Measurements from ENCODE around the gene LGALS4. TPM values are rescaled to one million over a fixed set of nuclear protein-coding genes. Genes with fewer than 3 reads are reported as not detected.
"Not testable (repeated sequence)": the region's sequence is repeated elsewhere in the genome, so short reads cannot be mapped to it uniquely, and the experiment has no call there.

Gene LGALS4
- total RNA-seq, 2 experiments from 2014 or later, result not detected

DNA sequence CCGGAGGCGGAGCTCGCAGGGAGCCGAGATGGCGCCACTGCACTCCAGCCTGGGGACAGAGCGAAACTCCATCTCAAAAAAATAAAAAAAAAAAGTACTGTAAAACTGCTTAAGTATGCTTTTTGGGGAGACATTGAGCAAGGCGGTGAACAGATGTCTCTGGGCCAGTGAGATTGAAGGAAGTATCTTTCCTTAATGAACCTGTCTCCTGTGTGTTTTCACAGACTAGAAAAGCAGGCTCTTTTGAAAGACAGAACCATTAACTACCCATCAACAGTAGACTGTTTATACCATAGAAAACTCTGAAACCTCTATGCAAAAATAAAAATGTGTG, 20.3 kb upstream of the LGALS4 start:
- H3K27ac Mint-ChIP-seq, result peak overlapping the region; percentile 13
- peaks cover 28% of the 10 kb centered on the region for H3K36me3 Mint-ChIP-seq (ENCODE audit: low read depth)
- peaks cover 32% of the 10 kb centered on the region for H3K4me1 Mint-ChIP-seq (ENCODE audit: low read depth)
- intact Hi-C loops (cut with micrococcal nuclease), result loop anchor here (5.0 to 10.0 kb wide), 3 partner anchors 196 to 518 kb away; partner anchors contain the start of genes FAM98C, KCNK6 and YIF1B
- CTCF ChIA-PET, result no interaction called here
- DNase-seq, result no peak
- H3K27me3 Mint-ChIP-seq (ENCODE audit: low read depth), result no peaks in the 10 kb centered on the region
- no peak overlapping the region for H3K4me3 Mint-ChIP-seq
- H3K9me3 Mint-ChIP-seq, result no peaks in the 10 kb centered on the region

- peak; percentile 64 for DNase-seq
- intact Hi-C loops (cut with micrococcal nuclease), result loop anchor here (1.0 to 10.0 kb wide), 8 partner anchors 19 to 516 kb away; partner anchors contain the start of genes FAM98C, KCNK6, MRPS12 and NFKBIB
- H3K36me3 Mint-ChIP-seq (ENCODE audit: low read depth), result peaks cover 23% of the 10 kb centered on the region
- H3K27me3 Mint-ChIP-seq (ENCODE audit: low read depth), result no peaks in the 10 kb centered on the region
- no peaks in the 10 kb centered on the region for H3K9me3 Mint-ChIP-seq
- H3K4me1 Mint-ChIP-seq (ENCODE audit: low read depth), result peaks cover 34% of the 10 kb centered on the region
- H3K27ac Mint-ChIP-seq, result peak overlapping the region; percentile 94
- H3K4me3 Mint-ChIP-seq, result peak overlapping the region; percentile 79
- CTCF ChIA-PET, result interaction anchor here (0.5 to 1.5 kb wide), 5 partner anchors 11 to 121 kb away, joined by 3 to 6 read pairs (median 4); no protein-coding TSS in a partner anchor
Measured at GRCh38 chr19:38831142-38831605, 18.4 kb upstream of the LGALS4 start.

- CTCF ChIA-PET, result interaction anchor here (0.6 kb wide), 1 partner anchor 122 kb away, joined by 5 read pairs; no protein-coding TSS in a partner anchor
- Mint-ChIP-seq H3K36me3 (ENCODE audit: low read depth) (peaks cover 19% of the 10 kb centered on the region), H3K27me3 (ENCODE audit: low read depth) (no peaks in the 10 kb centered on the region), H3K9me3 (no peaks in the 10 kb centered on the region), H3K4me3 (peak overlapping the region; percentile 79), H3K4me1 (ENCODE audit: low read depth) (peaks cover 34% of the 10 kb centered on the region), H3K27ac (no peak overlapping the region)
- no peak for DNase-seq
- intact Hi-C loops (cut with micrococcal nuclease), result loop anchor here (2.0 to 10.0 kb wide), 5 partner anchors 41 to 515 kb away; partner anchors contain the start of genes FAM98C, KCNK6 and YIF1B
Measured at GRCh38 chr19:38830039-38830733, 17.4 kb upstream of the LGALS4 start.

DNA sequence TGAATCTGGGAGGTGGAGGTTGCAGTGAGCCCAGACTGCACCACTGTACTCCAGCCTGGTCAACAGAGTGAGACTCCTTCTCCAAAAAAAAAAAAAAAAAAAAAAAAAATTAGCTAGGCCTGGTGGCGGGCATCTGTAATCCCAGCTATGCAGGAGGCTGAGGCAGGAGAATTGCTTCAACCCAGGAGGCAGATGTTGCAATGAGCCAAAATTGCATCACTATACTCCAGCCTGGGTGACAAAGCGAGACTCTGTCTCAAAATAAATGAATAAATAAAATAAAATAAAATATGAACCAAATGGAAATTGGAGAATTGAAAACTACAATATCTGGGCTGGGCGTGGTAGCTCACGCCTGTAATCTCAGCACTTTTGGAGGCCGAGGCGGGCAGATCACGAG, 16.5 kb upstream of the LGALS4 start:
- H3K9me3 Mint-ChIP-seq; CTCF ChIA-PET; DNase-seq; intact Hi-C loops (cut with micrococcal nuclease); H3K27me3 Mint-ChIP-seq (ENCODE audit: low read depth); H3K4me3 Mint-ChIP-seq; H3K27ac Mint-ChIP-seq: not testable (repeated sequence)
- Mint-ChIP-seq H3K4me1 (ENCODE audit: low read depth) (peaks cover 34% of the 10 kb centered on the region), H3K36me3 (ENCODE audit: low read depth) (peaks cover 21% of the 10 kb centered on the region)

- peaks cover 28% of the 10 kb centered on the region for H3K4me1 Mint-ChIP-seq (ENCODE audit: low read depth)
- no peaks in the 10 kb centered on the region for H3K9me3 Mint-ChIP-seq
- no peaks in the 10 kb centered on the region for H3K27me3 Mint-ChIP-seq (ENCODE audit: low read depth)
- no peak overlapping the region for H3K4me3 Mint-ChIP-seq
- H3K27ac Mint-ChIP-seq, result no peak overlapping the region
- CTCF ChIA-PET, result no interaction called here
- peaks cover 31% of the 10 kb centered on the region for H3K36me3 Mint-ChIP-seq (ENCODE audit: low read depth)
- DNase-seq, result no peak
- intact Hi-C loops (cut with micrococcal nuclease), result no loop called here
Measured at GRCh38 chr19:38826856-38827551, 14.3 kb upstream of the LGALS4 start.

- DNase-seq; H3K4me3 Mint-ChIP-seq; CTCF ChIA-PET; H3K27me3 Mint-ChIP-seq (ENCODE audit: low read depth); H3K9me3 Mint-ChIP-seq; intact Hi-C loops (cut with micrococcal nuclease); H3K27ac Mint-ChIP-seq: not testable (repeated sequence)
- Mint-ChIP-seq H3K36me3 (ENCODE audit: low read depth) (peaks cover 28% of the 10 kb centered on the region), H3K4me1 (ENCODE audit: low read depth) (peaks cover 21% of the 10 kb centered on the region)
Measured at GRCh38 chr19:38825936-38826335, 13.2 kb upstream of the LGALS4 start.

GRCh38 chr19:38821230-38821825, 8.6 kb upstream of the LGALS4 start:
- H3K9me3 Mint-ChIP-seq; H3K27ac Mint-ChIP-seq; H3K27me3 Mint-ChIP-seq (ENCODE audit: low read depth); CTCF ChIA-PET; H3K4me1 Mint-ChIP-seq (ENCODE audit: low read depth); DNase-seq; H3K4me3 Mint-ChIP-seq; intact Hi-C loops (cut with micrococcal nuclease): not testable (repeated sequence)
- peaks cover 13% of the 10 kb centered on the region for H3K36me3 Mint-ChIP-seq (ENCODE audit: low read depth)

GRCh38 chr19:38819231-38819920, 6.6 kb upstream of the LGALS4 start:
- Mint-ChIP-seq H3K4me3 (no peak overlapping the region), H3K4me1 (ENCODE audit: low read depth) (peaks cover 2% of the 10 kb centered on the region), H3K27ac (no peak overlapping the region), H3K36me3 (ENCODE audit: low read depth) (peaks cover 12% of the 10 kb centered on the region), H3K27me3 (ENCODE audit: low read depth) (no peaks in the 10 kb centered on the region), H3K9me3 (no peaks in the 10 kb centered on the region)
- intact Hi-C loops (cut with micrococcal nuclease), result no loop called here
- CTCF ChIA-PET, result no interaction called here
- DNase-seq, result no peak

GRCh38 chr19:38817081-38817480, 4.3 kb upstream of the LGALS4 start:
- H3K36me3 Mint-ChIP-seq (ENCODE audit: low read depth), result peaks cover 1% of the 10 kb centered on the region
- no peak for DNase-seq
- no peak overlapping the region for H3K27ac Mint-ChIP-seq
- H3K4me3 Mint-ChIP-seq, result no peak overlapping the region
- intact Hi-C loops (cut with micrococcal nuclease), result no loop called here
- no peaks in the 10 kb centered on the region for H3K9me3 Mint-ChIP-seq
- H3K27me3 Mint-ChIP-seq (ENCODE audit: low read depth), result no peaks in the 10 kb centered on the region
- peaks cover 2% of the 10 kb centered on the region for H3K4me1 Mint-ChIP-seq (ENCODE audit: low read depth)
- CTCF ChIA-PET, result no interaction called here

DNA sequence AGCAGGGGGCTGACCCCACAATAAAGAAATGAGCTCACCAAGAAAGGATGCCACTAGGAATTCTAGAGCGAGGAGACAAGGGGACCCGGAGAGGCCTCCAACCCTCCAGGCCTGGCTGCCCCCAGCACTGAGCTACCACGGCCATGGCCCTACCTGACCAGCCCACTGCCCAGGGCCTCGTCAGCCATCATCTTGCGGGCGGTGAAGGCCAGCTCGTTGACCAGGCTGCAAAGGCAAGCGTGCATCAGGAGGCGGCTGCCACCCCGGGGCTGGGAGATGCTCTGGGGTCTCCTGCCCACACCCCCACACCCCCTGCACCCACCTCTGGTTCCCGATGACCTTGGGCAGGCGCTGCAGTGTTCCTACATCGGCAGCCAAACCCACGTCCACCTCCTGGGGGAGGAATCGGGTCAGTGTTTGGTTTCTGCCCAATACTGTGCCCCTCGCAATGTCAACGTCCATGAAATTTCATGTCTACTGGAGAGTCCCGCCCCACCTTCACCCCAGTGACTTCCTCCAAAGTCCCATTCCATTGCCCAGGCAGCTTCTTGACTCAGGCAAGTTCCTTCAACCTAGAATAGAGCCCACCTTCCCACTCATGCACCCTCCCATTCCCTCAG, 3.5 kb upstream of the LGALS4 start:
- no peaks in the 10 kb centered on the region for H3K27me3 Mint-ChIP-seq (ENCODE audit: low read depth)
- no peak for DNase-seq
- H3K27ac Mint-ChIP-seq, result no peak overlapping the region
- H3K4me3 Mint-ChIP-seq, result no peak overlapping the region
- H3K9me3 Mint-ChIP-seq, result no peaks in the 10 kb centered on the region
- H3K4me1 Mint-ChIP-seq (ENCODE audit: low read depth), result peaks cover 2% of the 10 kb centered on the region
- intact Hi-C loops (cut with micrococcal nuclease), result no loop called here
- CTCF ChIA-PET, result no interaction called here
- H3K36me3 Mint-ChIP-seq (ENCODE audit: low read depth), result peaks cover 1% of the 10 kb centered on the region

- DNase-seq, result no peak
- H3K4me1 Mint-ChIP-seq (ENCODE audit: low read depth), result no peaks in the 10 kb centered on the region
- no peaks in the 10 kb centered on the region for H3K36me3 Mint-ChIP-seq (ENCODE audit: low read depth)
- no peak overlapping the region for H3K4me3 Mint-ChIP-seq
- intact Hi-C loops (cut with micrococcal nuclease), result no loop called here
- no peaks in the 10 kb centered on the region for H3K9me3 Mint-ChIP-seq
- CTCF ChIA-PET, result no interaction called here
- H3K27me3 Mint-ChIP-seq (ENCODE audit: low read depth), result no peaks in the 10 kb centered on the region
- no peak overlapping the region for H3K27ac Mint-ChIP-seq
Measured at GRCh38 chr19:38815059-38816001, 2.6 kb upstream of the LGALS4 start.

Data from activated naive CD4-positive, alpha-beta T cell treated with anti-CD3 and anti-CD28 coated beads for 36 hours (primary cell).